T-helper 1 cell treated with Interleukin-12 subunit alpha and Interleukin-12 subunit beta and Interleukin-4 antibody, amounts not matched to agents 30 μg/mL and 1 μg/mL, for 36 hours (primary cell): ENCODE measurements around the gene FLCN.
A peak's percentile ranks its signal among the peaks of the same experiment; 100 is the strongest.

Experiments
- H3K27ac Mint-ChIP-seq: one replicate; pipeline ENCODE4 v1.8.0; 2021; ENCODE audit warnings: mild to moderate bottlenecking, mixed read lengths
- H3K27me3 Mint-ChIP-seq: one replicate; pipeline ENCODE4 v1.8.0; 2021; ENCODE audit warnings: low read depth, mixed read lengths
- H3K36me3 Mint-ChIP-seq: one replicate; pipeline ENCODE4 v1.8.0; 2021; ENCODE audit warnings: low read depth, mixed read lengths
- H3K4me1 Mint-ChIP-seq: one replicate; pipeline ENCODE4 v1.8.0; 2021; ENCODE audit warnings: low read depth, mixed read lengths
- H3K4me3 Mint-ChIP-seq: one replicate; pipeline ENCODE4 v1.8.0; 2021; ENCODE audit warnings: mild to moderate bottlenecking, moderate library complexity, mixed read lengths
- H3K9me3 Mint-ChIP-seq: one replicate; pipeline ENCODE4 v1.8.0; 2021; ENCODE audit warnings: mixed read lengths

The FLCN gene

DNA sequence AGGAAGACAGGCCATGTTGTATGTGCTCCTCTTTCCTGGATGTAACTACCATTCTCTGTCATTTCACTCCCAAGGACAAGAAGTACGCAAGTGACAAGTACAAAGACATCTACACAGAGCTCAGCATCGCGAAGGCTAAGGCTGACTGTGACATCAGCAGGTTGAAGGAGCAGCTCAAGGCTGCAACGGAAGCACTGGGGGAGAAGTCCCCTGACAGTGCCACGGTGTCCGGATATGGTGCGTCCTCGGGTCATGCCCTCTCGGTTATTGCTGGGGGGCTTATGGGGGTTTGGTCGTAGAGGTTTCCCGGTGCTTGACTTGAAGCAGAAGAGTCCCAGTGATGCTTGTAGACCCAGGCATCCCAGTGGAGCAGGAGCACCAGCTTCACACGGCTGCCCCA lies 59.8 kb downstream of the FLCN start:
- Mint-ChIP-seq H3K9me3 (no peaks in the 10 kb centered on the region), H3K27me3 (no peaks in the 10 kb centered on the region), H3K4me1 (peaks cover 69% of the 10 kb centered on the region), H3K36me3 (peaks cover 73% of the 10 kb centered on the region), H3K4me3 (peak overlapping the region; percentile 59), H3K27ac (peak overlapping the region; percentile 89)

DNA sequence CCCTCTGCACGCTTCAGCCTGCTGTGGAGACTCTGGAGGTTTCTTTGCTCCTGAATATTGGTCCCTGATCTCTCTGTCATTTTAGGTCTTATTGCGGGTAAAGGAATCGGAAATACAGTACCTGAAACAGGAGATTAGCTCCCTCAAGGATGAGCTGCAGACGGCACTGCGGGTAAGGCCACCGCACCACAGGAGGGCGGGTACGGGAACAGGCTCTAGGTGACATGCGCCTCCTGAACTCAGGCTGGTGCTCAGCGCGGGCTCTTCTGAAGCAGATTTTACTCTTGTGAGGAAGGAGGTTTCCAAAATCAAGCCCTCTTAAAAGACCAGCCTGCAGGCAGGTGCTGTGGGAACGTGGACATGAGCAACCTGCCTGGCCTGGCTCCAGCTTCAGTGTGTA lies 60.6 kb downstream of the FLCN start:
- H3K27ac Mint-ChIP-seq = peak overlapping the region; percentile 91
- peak overlapping the region; percentile 76 for H3K4me3 Mint-ChIP-seq
- no peaks in the 10 kb centered on the region for H3K9me3 Mint-ChIP-seq
- H3K4me1 Mint-ChIP-seq = peaks cover 64% of the 10 kb centered on the region
- peaks cover 70% of the 10 kb centered on the region for H3K36me3 Mint-ChIP-seq
- no peaks in the 10 kb centered on the region for H3K27me3 Mint-ChIP-seq

- Mint-ChIP-seq H3K4me1 (peaks cover 66% of the 10 kb centered on the region), H3K9me3 (no peaks in the 10 kb centered on the region), H3K4me3 (peak overlapping the region; percentile 76), H3K36me3 (peaks cover 69% of the 10 kb centered on the region), H3K27ac (peak overlapping the region; percentile 91), H3K27me3 (no peaks in the 10 kb centered on the region)
Measured at GRCh38 chr17:17175917-17176316, 61.1 kb downstream of the FLCN start.

GRCh38 chr17:17175340-17175739 lies 61.6 kb downstream of the FLCN start:
- no peaks in the 10 kb centered on the region for H3K27me3 Mint-ChIP-seq
- H3K36me3 Mint-ChIP-seq = peaks cover 64% of the 10 kb centered on the region
- no peaks in the 10 kb centered on the region for H3K9me3 Mint-ChIP-seq
- H3K4me3 Mint-ChIP-seq = no peak overlapping the region
- H3K4me1 Mint-ChIP-seq = peaks cover 61% of the 10 kb centered on the region
- peak overlapping the region; percentile 91 for H3K27ac Mint-ChIP-seq

- Mint-ChIP-seq H3K36me3 (peaks cover 54% of the 10 kb centered on the region), H3K27me3 (no peaks in the 10 kb centered on the region), H3K4me1 (peaks cover 54% of the 10 kb centered on the region), H3K27ac (peak overlapping the region; percentile 45), H3K4me3 (no peak overlapping the region), H3K9me3 (no peaks in the 10 kb centered on the region)
Measured at GRCh38 chr17:17173921-17174320, 63.0 kb downstream of the FLCN start.

GRCh38 chr17:17172990-17173389 lies 64.0 kb downstream of the FLCN start:
- Mint-ChIP-seq H3K36me3 (peaks cover 53% of the 10 kb centered on the region), H3K9me3 (no peaks in the 10 kb centered on the region), H3K4me3 (no peak overlapping the region), H3K4me1 (peaks cover 54% of the 10 kb centered on the region), H3K27me3 (no peaks in the 10 kb centered on the region), H3K27ac (peak overlapping the region; percentile 74)

DNA sequence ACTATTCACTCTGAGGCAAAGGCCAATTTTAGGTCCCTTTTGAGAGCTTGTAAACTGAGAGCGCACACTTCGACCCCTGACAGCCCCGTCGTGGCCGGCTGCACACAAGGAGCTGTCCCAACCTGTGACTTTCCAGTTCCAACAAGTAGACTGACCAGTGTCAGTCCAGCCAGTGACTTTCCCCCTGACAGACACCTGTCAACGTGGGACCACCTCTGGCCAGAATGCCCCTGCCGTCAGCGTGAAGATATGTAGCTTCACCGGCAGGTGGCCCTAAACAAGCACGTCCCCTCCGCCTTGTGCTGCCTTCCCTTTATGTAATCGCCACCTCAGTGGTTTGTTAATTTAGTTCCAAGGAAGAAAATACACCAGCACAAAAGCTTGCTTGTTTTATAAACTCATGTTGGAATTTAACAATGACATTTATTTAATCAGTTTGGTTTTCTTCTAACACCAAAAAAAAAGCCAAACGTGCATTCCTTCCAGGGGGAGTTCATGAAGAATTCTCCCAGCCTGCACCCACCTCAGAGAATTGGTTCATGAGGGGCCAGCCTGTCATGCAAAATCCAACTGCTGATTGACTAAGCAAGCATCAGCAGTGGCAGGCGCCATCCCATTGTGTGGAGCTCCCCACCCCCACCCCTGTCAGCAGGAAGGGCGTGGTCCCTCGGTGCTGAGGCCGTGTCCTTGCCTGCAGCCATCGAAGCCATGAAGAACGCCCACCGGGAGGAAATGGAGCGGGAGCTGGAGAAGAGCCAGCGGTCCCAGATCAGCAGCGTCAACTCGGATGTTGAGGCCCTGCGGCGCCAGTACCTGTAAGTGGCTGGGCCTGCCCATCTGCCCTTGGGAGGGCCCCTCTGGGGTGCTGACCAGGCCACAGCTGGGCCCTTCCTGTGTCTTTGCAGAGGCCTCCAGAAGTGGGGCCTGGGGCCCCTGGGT lies 64.7 kb downstream of the FLCN start:
- Mint-ChIP-seq H3K27ac (peak overlapping the region; percentile 74), H3K36me3 (peaks cover 49% of the 10 kb centered on the region), H3K9me3 (no peaks in the 10 kb centered on the region), H3K27me3 (no peaks in the 10 kb centered on the region), H3K4me1 (peaks cover 50% of the 10 kb centered on the region), H3K4me3 (no peak overlapping the region)

DNA sequence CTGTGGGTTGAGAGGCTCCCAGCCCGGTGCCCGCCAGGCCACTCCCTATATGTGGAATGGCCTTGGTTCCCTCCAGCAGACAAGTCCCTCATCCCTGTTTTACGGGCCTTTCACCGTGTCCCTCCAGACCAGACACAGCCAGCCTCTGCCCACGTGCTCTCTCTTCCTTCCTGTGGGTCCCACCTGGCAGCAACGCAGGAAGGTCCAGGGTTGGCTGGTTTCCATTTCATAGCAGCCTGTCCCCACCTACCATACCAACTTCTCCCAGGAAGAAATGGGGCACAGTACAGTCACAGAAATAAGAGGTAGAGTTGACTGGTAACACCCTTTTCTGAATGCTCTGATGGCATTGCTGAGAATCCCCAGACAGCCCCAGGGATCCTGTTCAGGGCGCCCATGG lies 65.8 kb downstream of the FLCN start:
- Mint-ChIP-seq H3K4me3 (peak overlapping the region; percentile 10), H3K4me1 (peaks cover 44% of the 10 kb centered on the region), H3K36me3 (peaks cover 45% of the 10 kb centered on the region)

DNA sequence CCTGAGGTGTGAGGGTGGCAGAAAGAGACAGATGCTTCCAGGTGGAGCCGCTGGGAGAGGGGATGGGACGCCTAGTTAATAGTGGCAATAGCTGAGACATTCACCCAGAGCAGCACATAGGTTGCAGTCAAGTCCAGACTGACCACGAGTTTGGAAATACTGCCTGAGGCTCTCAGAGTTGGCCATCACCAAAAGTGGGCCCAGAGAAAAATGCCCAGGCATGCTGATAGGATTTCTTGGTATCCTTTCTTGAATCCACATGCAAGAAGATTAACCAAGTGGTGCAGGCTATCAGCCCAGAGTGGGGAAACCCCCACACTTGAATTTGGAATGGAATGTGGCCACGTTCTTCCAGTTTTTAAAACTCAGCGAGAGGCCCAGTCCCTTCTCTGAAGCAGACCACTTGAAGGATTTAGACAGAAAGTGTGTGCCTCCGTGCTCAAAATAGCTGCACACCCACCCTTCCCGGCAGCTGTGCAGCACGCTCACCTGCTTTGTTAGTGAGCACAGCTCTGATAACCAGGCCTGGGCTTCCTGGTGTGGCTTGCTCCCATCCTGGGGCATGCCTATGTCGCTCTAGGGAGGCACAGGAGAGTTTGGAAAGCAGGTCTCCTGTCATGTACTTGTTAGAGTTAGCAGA lies 66.5 kb downstream of the FLCN start:
- H3K27me3 Mint-ChIP-seq = no peaks in the 10 kb centered on the region
- no peak overlapping the region for H3K27ac Mint-ChIP-seq
- H3K4me1 Mint-ChIP-seq = peaks cover 39% of the 10 kb centered on the region
- no peak overlapping the region for H3K4me3 Mint-ChIP-seq
- peaks cover 44% of the 10 kb centered on the region for H3K36me3 Mint-ChIP-seq
- H3K9me3 Mint-ChIP-seq = no peaks in the 10 kb centered on the region

More for the DNA sequence above, 65.8 kb downstream of the FLCN start:
- peak overlapping the region; percentile 29 for H3K27ac Mint-ChIP-seq
- no peaks in the 10 kb centered on the region for H3K9me3 Mint-ChIP-seq
- no peaks in the 10 kb centered on the region for H3K27me3 Mint-ChIP-seq

GRCh38 chr17:17169396-17169795 lies 67.6 kb downstream of the FLCN start:
- Mint-ChIP-seq H3K36me3 (peaks cover 45% of the 10 kb centered on the region), H3K4me1 (peaks cover 35% of the 10 kb centered on the region), H3K27me3 (no peaks in the 10 kb centered on the region), H3K9me3 (no peaks in the 10 kb centered on the region), H3K27ac (no peak overlapping the region), H3K4me3 (no peak overlapping the region)

- no peak overlapping the region for H3K27ac Mint-ChIP-seq
- peaks cover 32% of the 10 kb centered on the region for H3K4me1 Mint-ChIP-seq
- no peaks in the 10 kb centered on the region for H3K9me3 Mint-ChIP-seq
- H3K27me3 Mint-ChIP-seq = no peaks in the 10 kb centered on the region
- H3K4me3 Mint-ChIP-seq = no peak overlapping the region
- H3K36me3 Mint-ChIP-seq = peaks cover 39% of the 10 kb centered on the region
Measured at GRCh38 chr17:17168401-17168800, 68.6 kb downstream of the FLCN start.

- no peak overlapping the region for H3K27ac Mint-ChIP-seq
- H3K36me3 Mint-ChIP-seq = peaks cover 39% of the 10 kb centered on the region
- no peak overlapping the region for H3K4me3 Mint-ChIP-seq
- peaks cover 28% of the 10 kb centered on the region for H3K4me1 Mint-ChIP-seq
- H3K27me3 Mint-ChIP-seq = no peaks in the 10 kb centered on the region
- no peaks in the 10 kb centered on the region for H3K9me3 Mint-ChIP-seq
Measured at GRCh38 chr17:17167986-17168385, 69.0 kb downstream of the FLCN start.

- Mint-ChIP-seq H3K9me3 (no peaks in the 10 kb centered on the region), H3K4me1 (peaks cover 22% of the 10 kb centered on the region), H3K36me3 (peaks cover 34% of the 10 kb centered on the region), H3K27me3 (no peaks in the 10 kb centered on the region), H3K4me3 (no peak overlapping the region), H3K27ac (peak overlapping the region; percentile 14)
Measured at GRCh38 chr17:17167356-17167755, 69.6 kb downstream of the FLCN start.

DNA sequence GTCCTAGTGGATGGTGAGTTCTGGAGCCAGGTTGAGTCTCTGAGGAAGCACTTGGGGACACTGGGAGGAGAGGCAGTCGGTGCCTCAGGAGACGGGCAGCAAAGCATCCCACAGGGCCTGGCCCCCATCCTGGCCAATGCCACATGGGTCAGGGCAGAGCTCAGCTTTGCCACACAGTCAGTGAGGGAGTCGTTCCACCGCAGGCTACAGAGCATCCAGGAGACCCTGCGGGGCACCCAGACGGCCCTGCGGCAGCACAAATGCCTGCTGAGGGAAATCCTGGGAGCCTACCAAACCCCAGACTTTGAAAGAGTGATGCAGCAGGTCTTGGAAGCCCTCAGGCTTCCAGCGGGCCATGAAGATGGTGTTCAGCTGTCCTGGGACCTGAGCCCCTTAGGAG lies 70.5 kb downstream of the FLCN start:
- Mint-ChIP-seq H3K27me3 (no peaks in the 10 kb centered on the region), H3K4me3 (no peak overlapping the region), H3K36me3 (peaks cover 32% of the 10 kb centered on the region), H3K27ac (no peak overlapping the region), H3K9me3 (no peaks in the 10 kb centered on the region), H3K4me1 (peaks cover 19% of the 10 kb centered on the region)
